H9 (cell line): ENCODE data around the gene PICALM. TPM values are rescaled to one million over a fixed set of nuclear protein-coding genes. Genes with fewer than 3 reads are reported as not detected.

Experiments used
- DNase-seq: peaks from one replicate; pipeline ENCODE4 v3.0.0-alpha.2; 2017
- H2AFZ ChIP-seq: one replicate; pipeline ENCODE4 v1.6.1; 2013; ENCODE audit warnings: mild to moderate bottlenecking, low read length, control low read depth, moderate library complexity
- H2AK5ac ChIP-seq: 2 replicates; pipeline ENCODE4 v1.6.1; 2013; ENCODE audit warnings: low read length, control low read depth, mixed read lengths; ENCODE audit not compliant: insufficient read length
- H2BK120ac ChIP-seq: one replicate; pipeline ENCODE4 v1.6.1; 2013; ENCODE audit warnings: low read depth, mild to moderate bottlenecking, low read length, control low read depth, inconsistent platforms; ENCODE audit not compliant: poor library complexity, severe bottlenecking
- H2BK12ac ChIP-seq: 2 replicates; pipeline ENCODE4 v1.6.1; 2013; ENCODE audit warnings: low read length, control low read depth, mixed read lengths, low read depth; ENCODE audit not compliant: insufficient read length
- H2BK15ac ChIP-seq: 2 replicates; pipeline ENCODE4 v1.6.1; 2013; ENCODE audit warnings: low read depth, low read length, control low read depth
- H2BK20ac ChIP-seq: one replicate; pipeline ENCODE4 v1.6.1; 2013; ENCODE audit warnings: low read depth, mild to moderate bottlenecking, low read length, control low read depth, inconsistent platforms; ENCODE audit not compliant: poor library complexity, severe bottlenecking
- H2BK5ac ChIP-seq: 2 replicates; pipeline ENCODE4 v1.6.1; 2013; ENCODE audit warnings: low read length, control low read depth, mixed read lengths; ENCODE audit not compliant: insufficient read length
- H3K14ac ChIP-seq: 2 replicates; pipeline ENCODE4 v1.6.1; 2013; ENCODE audit warnings: low read length, control low read depth; ENCODE audit not compliant: insufficient read depth
- H3K18ac ChIP-seq: 2 replicates; pipeline ENCODE4 v1.6.1; 2013; ENCODE audit warnings: low read depth, mild to moderate bottlenecking, mixed read lengths, low read length, control low read depth; ENCODE audit not compliant: insufficient read length
- H3K23ac ChIP-seq: 2 replicates; pipeline ENCODE4 v1.6.1; 2013; ENCODE audit warnings: low read length, control low read depth, mixed read lengths, low read depth; ENCODE audit not compliant: insufficient read length
- H3K23me2 ChIP-seq: 2 replicates; pipeline ENCODE4 v1.6.1; 2013; ENCODE audit warnings: low read depth, mild to moderate bottlenecking, mixed read lengths, low read length, control low read depth; ENCODE audit not compliant: insufficient read length, poor library complexity, severe bottlenecking
- H3K27ac ChIP-seq: 2 replicates; pipeline ENCODE4 v1.5.1; 2013; ENCODE audit warnings: low read length, control low read depth, mixed read lengths, low read depth; ENCODE audit not compliant: insufficient read length
- H3K27me3 ChIP-seq: 2 replicates; pipeline ENCODE4 v1.6.1; 2013; ENCODE audit warnings: low read length, control low read depth, inconsistent platforms; ENCODE audit not compliant: insufficient read depth
- H3K4ac ChIP-seq: 2 replicates; pipeline ENCODE4 v1.6.1; 2013; ENCODE audit warnings: low read depth, mild to moderate bottlenecking, control low read depth, inconsistent platforms, low read length, moderate library complexity
- H3K4me1 ChIP-seq: 2 replicates; pipeline ENCODE4 v1.6.1; 2013; ENCODE audit warnings: low read length, control low read depth, inconsistent platforms; ENCODE audit not compliant: insufficient read depth
- H3K4me2 ChIP-seq: 2 replicates; pipeline ENCODE4 v1.6.1; 2013; ENCODE audit warnings: low read length, control low read depth, mixed read lengths; ENCODE audit not compliant: insufficient read length, insufficient read depth
- H3K56ac ChIP-seq: 2 replicates; pipeline ENCODE4 v1.6.1; 2013; ENCODE audit warnings: low read depth, mild to moderate bottlenecking, mixed read lengths, low read length, control low read depth; ENCODE audit not compliant: insufficient read length
- H3K79me1 ChIP-seq: 2 replicates; pipeline ENCODE4 v1.6.1; 2013; ENCODE audit warnings: low read depth, mild to moderate bottlenecking, moderate library complexity, low read length, control low read depth, inconsistent platforms; ENCODE audit not compliant: insufficient read depth, poor library complexity, severe bottlenecking
- H3K79me2 ChIP-seq: 2 replicates; pipeline ENCODE4 v1.6.1; 2013; ENCODE audit warnings: low read length, control low read depth, inconsistent platforms; ENCODE audit not compliant: insufficient read depth
- H3K9ac ChIP-seq: 2 replicates; pipeline ENCODE4 v1.6.1; 2013; ENCODE audit warnings: low read length, control low read depth, mixed read lengths; ENCODE audit not compliant: insufficient read length; ENCODE audit errors: extremely low read depth
- H3K9me3 ChIP-seq: one replicate; pipeline ENCODE4 v1.6.1; 2013; ENCODE audit warnings: low read depth, low read length, inconsistent platforms; ENCODE audit not compliant: control insufficient read depth
- H3T11ph ChIP-seq: one replicate; pipeline ENCODE4 v1.6.1; 2013; ENCODE audit warnings: mild to moderate bottlenecking, low read length, control low read depth, inconsistent platforms
- H4K20me1 ChIP-seq: one replicate; pipeline ENCODE4 v1.6.1; 2013; ENCODE audit not compliant: control insufficient read depth, insufficient read length, insufficient read depth
- H4K5ac ChIP-seq: 2 replicates; pipeline ENCODE4 v1.6.1; 2013; ENCODE audit warnings: low read depth, mild to moderate bottlenecking, mixed read lengths, low read length, control low read depth; ENCODE audit not compliant: insufficient read length
- H4K8ac ChIP-seq: replicated peaks from 2 replicates; pipeline ENCODE4 v1.6.1; 2013; ENCODE audit warnings: low read length, control low read depth, mixed read lengths, low read depth; ENCODE audit not compliant: insufficient read length
- H4K91ac ChIP-seq: 2 replicates; pipeline ENCODE4 v1.6.1; 2013; ENCODE audit warnings: low read depth, mild to moderate bottlenecking, moderate library complexity, mixed read lengths, low read length, control low read depth; ENCODE audit not compliant: insufficient read length
- H3K27ac Mint-ChIP-seq, 3 experiments: 2 replicates in 2 of 3; 3 replicates in 1 of 3; pipeline ENCODE4 v1.8.0; 2020 to 2021; ENCODE audit warnings: mixed read lengths in 3 of 3, mild to moderate bottlenecking in 1 of 3, moderate library complexity in 1 of 3
- H3K27me3 Mint-ChIP-seq: 2 replicates; pipeline ENCODE4 v1.8.0; 2021; ENCODE audit warnings: low read depth, mild to moderate bottlenecking, moderate library complexity, mixed read lengths
- H3K36me3 Mint-ChIP-seq, 3 experiments: 2 replicates in 2 of 3; 3 replicates in 1 of 3; pipeline ENCODE4 v1.8.0; 2020 to 2021; ENCODE audit warnings: low read depth in 3 of 3, mixed read lengths in 3 of 3; ENCODE audit not compliant: insufficient read depth in 1 of 3
- H3K4me1 Mint-ChIP-seq, 2 experiments: 2 replicates each; pipeline ENCODE4 v1.8.0; 2020; ENCODE audit warnings: mixed read lengths in 2 of 2
- H3K4me3 Mint-ChIP-seq, 2 experiments: 2 replicates in 1 of 2; 3 replicates in 1 of 2; pipeline ENCODE4 v1.8.0; 2020 to 2021; ENCODE audit warnings: mild to moderate bottlenecking in 2 of 2, mixed read lengths in 2 of 2, moderate library complexity in 1 of 2
- H3K9me3 Mint-ChIP-seq, 2 experiments: 2 replicates in 1 of 2; 3 replicates in 1 of 2; pipeline ENCODE4 v1.8.0; 2020; ENCODE audit warnings: mild to moderate bottlenecking in 2 of 2, mixed read lengths in 2 of 2, moderate library complexity in 1 of 2
- CTCF ChIP-seq: fragments of 200-600 bp; sonication (generic); conservative IDR thresholded peaks from 3 replicates; pipeline ENCODE4 v1.8.0; 2021; ENCODE audit warnings: antibody characterized with exemption, mild to moderate bottlenecking
- WGBS: extraction: QIAGEN DNeasy Blood & Tissue Kit; methylation state at CpG from one replicate; pipeline ENCODE4 v1.1.7; 2013; ENCODE audit warnings: missing lambda C conversion rate, low lambda C conversion rate, mixed read lengths; ENCODE audit not compliant: insufficient read length; ENCODE audit errors: extremely low coverage; 5-methylcytosine and 5-hydroxymethylcytosine counted together
- total RNA-seq: library from RNA; stranded (reverse); gene quantifications from 2 replicates; pipeline ENCODE4 v1.2.1, GENCODE V29; 2021

The PICALM gene
- total RNA-seq, 1 experiment from 2014 or later = 76.4 TPM

GRCh38 chr11:86079421-86079820 is 10.5 kb upstream of the PICALM start:
- Histone ChIP-seq H3K27me3 (no peaks in the 10 kb centered on the region), H3K4ac (no peak overlapping the region), H3K18ac (no peak overlapping the region), H4K20me1 (no peaks in the 10 kb centered on the region), H3K56ac (no peak overlapping the region), H3K79me2 (no peaks in the 10 kb centered on the region), H4K91ac (no peak overlapping the region), H2BK120ac (no peak overlapping the region), H2AK5ac (no peak overlapping the region), H3K23ac (no peak overlapping the region), H3K23me2 (no peaks in the 10 kb centered on the region), H2BK15ac (no peak overlapping the region), H4K5ac (no peak overlapping the region), H4K8ac (no peak overlapping the region), H2AFZ (no peak overlapping the region), H3K14ac (no peak overlapping the region), H3K27ac (no peak overlapping the region), H2BK20ac (no peak overlapping the region), H3K79me1 (no peaks in the 10 kb centered on the region), H3K4me2 (no peak overlapping the region), H3K4me1 (no peaks in the 10 kb centered on the region), H3K9me3 (no peaks in the 10 kb centered on the region), H2BK12ac (no peak overlapping the region), H2BK5ac (no peak overlapping the region), H3T11ph (no peak overlapping the region), H3K9ac (no peak overlapping the region)
- H3K9me3 Mint-ChIP-seq = no peaks in the 10 kb centered on the region
- no peak for DNase-seq
- no peak for TF ChIP-seq CTCF
- H3K36me3 Mint-ChIP-seq = no peaks in the 10 kb centered on the region; a peak in 1 of 7 replicates
- WGBS = no CpG with 5 or more reads among the region's 3 CpGs
- no peaks in the 10 kb centered on the region for H3K4me1 Mint-ChIP-seq
- no peaks in the 10 kb centered on the region for H3K27me3 Mint-ChIP-seq
- no peak overlapping the region for H3K4me3 Mint-ChIP-seq
- no peak overlapping the region for H3K27ac Mint-ChIP-seq
